GM21515 (cell line): ENCODE data around the gene DZIP1L.

Source experiments
- ATAC-seq: cut with Tn5 transposase; IDR thresholded peaks from one replicate; pipeline ENCODE4 v1.9.1; 2021; ENCODE audit not compliant: unreplicated experiment

DZIP1L gene

DNA sequence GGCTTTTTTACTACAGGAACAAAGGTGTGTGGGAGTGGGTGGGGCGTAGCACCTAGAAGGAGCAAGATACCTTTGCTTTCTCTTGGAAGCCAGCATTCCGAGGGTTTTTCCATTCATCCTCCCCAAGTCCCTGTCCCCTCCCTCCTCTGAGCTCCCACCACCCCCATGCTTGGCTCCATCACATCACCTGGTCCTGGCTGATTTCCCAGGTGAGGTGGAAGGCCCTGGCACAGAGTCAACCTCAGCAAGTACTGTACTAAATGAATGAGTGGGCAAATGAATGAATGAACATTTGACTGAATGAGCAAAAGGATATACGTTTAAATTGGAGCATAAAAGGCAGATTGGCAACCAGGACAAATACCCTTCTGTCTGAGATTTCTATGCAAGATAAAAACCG, 45.4 kb downstream of the DZIP1L start:
- ATAC-seq: no peak

DNA sequence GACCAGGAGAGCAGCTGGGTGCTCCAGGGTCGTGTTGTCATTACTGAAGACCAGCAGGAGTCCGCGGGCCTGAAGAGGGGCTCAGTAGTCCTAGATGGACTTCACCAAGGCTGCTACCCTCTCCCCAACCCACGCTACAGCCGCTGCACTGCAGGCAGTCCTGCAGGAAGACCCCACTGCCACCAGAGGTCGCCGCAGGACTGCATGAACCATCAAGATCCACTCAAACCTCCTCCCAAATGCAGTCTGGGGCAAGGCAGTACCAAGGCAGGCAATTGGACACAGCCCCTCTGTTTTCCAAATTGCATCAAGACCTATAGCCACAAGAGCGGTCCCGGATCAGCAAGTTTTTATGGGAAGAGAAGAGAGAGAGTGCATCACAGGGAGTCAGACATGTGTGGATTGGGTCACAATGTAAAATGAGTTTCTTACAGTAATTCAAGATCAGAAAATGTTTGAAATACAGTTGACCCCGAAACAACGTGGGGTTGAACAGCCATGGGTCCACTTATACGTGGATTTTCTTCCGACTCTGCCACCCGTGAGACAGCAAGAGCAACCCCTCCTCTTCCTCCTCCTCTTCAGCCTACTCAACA, 46.7 kb downstream of the DZIP1L start:
- peak; percentile 74 for ATAC-seq

DNA sequence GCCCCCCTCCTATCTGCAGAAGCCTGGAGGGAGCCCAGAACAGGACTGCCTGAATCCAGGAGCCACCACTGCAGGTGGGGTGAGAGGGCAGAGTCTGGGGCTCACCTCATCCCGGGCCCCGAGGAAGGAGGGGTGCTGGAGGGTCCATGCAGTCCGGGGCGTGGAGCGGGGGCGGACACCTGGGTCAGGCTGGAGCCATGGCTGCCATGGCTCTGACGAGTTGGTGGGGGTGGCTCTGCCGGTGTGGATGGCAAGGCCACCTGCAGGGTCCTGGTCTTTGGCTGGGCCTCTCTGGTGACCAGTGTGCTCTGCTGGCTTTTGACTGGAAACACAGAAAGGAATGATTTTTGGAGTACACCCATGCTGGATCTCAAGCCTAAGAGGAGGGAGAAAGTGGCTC, 47.4 kb downstream of the DZIP1L start:
- no peak for ATAC-seq

DNA sequence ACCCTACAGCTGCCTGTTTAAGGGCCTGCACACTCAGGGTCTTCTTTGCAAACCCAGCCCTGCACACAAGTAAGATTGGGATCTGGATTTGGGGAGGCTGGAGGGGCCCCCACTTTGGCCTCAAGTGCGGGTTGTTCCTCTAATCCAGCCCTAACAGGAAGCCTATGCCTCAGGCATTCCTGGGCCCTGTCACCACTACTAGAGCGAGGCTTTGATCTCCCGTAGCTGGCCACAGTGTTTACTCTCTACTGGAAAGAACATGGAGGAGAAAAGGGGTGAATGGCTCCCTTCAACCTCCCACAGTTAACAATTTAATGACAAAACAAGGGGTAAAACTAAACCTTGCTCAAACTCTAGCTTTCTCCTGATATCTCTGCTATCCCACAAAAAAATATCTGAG, 48.4 kb downstream of the DZIP1L start:
- no peak for ATAC-seq

DNA sequence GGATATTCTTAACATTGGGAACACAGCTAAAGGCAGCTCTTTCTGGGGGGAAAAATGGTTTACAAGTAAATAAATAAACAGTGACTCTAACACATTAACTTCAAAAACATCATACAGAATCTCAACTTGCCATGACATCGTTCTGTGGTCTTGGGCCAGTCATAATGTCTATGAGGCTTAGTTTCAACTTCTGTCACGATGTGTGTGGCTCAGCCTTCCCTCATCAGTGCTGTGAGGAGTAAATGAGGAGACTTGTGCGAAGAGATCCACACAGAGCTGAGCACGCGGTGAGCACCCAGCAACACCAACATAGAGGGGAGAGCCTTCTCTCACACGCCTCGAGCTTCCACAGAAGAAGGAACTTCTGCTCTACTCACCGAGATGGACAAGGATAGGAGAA, 49.0 kb downstream of the DZIP1L start:
- peak; percentile 74 for ATAC-seq

DNA sequence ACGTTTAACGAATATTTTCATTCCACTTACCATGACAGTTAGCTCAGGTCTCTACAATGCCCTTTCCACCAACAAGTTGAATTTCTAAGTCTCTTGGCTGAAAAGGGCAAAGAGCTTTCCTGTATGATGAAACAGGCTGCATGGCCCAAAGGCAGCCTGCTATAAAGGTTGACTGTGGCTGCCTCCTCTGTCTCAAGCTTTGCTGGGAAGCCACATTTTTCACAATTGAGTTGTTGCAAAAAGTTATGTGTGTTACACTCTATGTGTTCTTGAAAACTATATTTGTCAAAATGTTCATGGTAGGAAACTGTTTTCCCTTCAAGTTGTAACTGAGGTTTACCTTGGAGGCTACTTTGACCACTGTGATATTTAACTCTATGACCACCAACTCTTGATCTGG, 49.5 kb downstream of the DZIP1L start:
- no peak for ATAC-seq

DNA sequence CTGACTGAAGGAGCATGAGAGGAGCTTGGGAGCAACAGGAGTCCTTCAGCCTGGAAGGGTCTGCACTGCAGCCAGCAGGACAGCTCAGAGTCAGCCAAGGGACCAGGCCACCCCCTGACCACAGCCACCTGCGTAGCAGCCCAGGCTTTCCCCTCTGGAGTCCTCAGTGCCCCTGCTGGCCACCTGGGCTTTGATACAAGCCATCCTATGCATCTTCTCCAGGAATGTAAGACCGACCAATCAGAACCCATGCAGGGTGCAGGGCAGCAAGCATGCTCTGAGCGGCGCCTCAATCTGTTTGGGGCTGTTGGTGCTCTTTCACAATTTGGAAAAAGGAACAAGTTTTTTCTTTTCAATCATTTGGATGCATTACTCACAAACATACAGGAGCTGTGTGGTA, 52.0 kb downstream of the DZIP1L start:
- no peak for ATAC-seq

DNA sequence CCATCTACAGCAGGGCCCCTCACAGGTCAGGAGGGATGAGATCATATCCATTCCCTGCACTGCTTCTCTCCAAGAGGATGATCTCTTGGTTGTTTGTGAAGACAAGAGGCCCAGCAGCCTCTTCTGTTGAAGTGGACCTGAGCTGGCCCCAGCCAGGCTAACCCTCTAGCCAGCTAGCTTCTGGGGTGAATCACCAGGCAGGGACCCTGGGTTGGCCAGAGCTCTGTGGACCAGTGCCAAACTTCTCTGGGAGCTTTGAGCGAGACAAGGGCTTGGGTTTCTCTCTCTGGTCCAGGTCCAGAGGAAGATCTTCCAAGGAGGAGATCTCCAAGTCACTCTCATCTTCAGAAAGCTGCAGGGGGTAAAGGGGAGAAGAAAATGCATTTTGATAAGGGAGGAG, 52.8 kb downstream of the DZIP1L start:
- ATAC-seq: no peak

DNA sequence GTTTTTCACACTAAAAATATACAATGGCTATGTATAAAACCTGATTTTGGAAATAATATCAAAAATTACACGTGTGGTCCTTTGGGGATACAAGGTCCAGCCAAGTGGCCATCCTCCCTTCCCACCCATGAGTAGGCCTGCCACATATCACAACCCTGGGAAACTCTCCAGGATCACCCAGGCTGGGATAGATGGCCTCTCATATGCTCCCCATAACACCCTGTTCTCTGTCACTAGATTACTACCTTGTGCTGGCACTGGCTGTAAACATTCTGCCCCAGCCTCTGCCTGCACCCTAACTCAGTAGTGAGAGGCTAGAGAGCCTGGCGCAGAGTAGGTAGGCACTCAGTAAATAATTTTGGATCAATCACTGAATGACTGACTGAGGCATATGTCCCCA, 53.4 kb downstream of the DZIP1L start:
- ATAC-seq: no peak

DNA sequence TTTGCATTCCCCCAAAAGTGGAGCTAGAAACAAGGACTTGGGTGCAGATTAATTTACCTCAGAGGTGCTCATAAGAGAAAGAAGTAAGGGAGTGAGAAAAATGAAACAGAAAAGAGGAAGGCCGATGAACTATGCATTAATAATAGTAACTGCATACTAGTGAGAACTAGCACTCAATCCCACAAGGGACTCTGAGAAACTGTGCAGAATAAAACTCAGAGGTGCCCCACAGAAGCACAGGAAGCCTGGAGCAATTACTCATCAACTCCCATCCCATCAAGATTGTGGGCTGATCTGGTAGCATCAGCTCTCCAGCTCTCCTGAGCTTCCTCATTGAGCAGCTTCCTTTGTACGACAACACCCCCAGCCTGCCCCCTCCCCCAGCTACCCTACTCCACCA, 54.6 kb downstream of the DZIP1L start:
- ATAC-seq: peak; percentile 52

DNA sequence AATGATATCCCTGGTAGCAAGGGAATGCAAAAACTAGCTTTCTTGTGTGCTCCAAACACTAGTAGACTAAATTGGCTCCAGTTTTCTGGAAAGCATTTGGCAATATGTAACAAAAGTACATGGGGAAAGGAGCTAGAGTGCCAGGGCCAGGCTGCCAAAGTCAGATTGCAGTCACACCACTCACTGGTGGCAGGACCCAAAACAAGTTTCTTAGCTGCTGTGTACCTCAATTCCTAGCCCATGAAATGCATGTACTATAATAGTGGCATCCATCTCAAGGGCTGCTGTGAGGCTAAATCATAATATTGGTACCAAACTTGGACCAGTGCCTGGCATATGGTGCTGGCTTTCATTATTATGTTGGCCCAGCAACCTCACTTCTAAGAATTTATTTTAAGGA, 56.1 kb downstream of the DZIP1L start:
- ATAC-seq: no peak

DNA sequence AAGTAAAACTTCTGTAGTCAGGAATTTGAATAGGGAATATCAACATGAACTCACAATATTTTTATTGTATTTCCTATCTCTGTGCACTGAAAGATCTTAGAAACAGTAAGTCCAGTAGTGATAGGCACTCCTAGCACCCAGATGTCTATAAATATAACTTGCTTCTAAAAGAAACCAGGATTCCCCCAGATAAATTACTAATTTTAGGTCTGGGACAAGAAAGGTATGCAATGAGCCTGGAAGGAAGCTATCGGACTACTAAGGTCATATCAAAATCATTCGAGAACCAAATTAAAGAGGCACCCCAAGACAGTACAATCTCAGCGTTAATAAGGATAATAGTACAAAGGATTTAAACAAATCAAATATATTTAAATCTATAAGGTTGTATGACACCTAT, 58.0 kb downstream of the DZIP1L start:
- ATAC-seq: no peak

DNA sequence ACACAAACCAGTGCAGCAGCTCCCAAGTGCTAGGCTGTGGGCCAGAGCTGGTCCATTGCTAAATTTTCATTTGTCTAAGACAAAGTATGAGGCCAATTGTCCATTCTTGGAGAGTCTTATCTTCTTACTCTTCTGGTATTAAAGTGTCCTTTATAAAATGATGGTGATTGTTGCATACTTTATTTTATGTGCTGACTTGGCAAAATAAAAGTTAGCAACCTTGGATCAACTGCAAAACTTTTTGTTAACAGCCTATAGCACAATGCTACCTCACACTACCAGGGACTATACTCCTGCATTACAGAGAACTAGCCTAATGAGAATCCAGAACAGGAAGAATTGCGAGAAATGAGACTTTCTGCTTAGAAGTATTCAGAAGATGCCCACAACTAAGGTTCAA, 61.4 kb downstream of the DZIP1L start:
- ATAC-seq: no peak

DNA sequence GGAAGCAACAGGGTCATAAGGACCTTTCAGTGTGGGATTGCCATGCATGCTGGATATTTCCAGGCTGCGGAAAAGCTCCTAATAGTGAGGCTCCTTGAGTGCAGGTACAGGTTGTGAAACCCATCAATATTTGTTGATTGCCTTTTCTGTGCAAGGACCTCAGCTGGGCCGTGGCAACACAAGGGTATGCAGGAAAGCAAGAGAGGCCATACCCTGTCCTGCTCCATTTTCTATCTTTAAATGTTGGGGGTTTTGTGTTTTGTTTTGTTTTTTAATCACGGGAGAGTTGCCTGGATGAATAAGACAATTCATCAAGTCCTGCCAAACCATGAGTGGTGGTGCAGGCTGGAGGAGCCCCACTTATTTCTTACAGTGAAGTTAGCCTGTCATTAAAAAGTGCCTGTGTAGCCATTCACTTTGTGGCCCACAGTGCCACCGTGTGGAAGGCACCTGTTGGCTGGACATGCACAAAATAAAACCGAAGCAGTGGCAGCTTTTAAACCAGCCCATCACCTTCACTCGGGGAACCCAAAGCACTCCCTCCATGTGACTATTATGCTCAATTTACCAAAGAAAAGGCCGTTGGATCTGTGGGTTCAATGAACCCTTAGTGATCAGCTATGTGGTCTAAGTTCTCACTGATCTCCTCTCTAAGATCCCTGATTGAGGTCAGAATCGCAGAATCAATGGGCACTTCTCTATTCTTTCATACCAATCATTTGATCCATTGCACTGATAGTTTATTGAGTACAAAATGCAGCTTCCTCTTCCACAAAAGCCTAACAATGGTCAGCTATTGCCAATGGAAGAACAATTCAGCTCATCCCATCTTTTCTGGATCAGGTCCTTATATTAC, 63.2 kb downstream of the DZIP1L start:
- ATAC-seq: peak; percentile 79

DNA sequence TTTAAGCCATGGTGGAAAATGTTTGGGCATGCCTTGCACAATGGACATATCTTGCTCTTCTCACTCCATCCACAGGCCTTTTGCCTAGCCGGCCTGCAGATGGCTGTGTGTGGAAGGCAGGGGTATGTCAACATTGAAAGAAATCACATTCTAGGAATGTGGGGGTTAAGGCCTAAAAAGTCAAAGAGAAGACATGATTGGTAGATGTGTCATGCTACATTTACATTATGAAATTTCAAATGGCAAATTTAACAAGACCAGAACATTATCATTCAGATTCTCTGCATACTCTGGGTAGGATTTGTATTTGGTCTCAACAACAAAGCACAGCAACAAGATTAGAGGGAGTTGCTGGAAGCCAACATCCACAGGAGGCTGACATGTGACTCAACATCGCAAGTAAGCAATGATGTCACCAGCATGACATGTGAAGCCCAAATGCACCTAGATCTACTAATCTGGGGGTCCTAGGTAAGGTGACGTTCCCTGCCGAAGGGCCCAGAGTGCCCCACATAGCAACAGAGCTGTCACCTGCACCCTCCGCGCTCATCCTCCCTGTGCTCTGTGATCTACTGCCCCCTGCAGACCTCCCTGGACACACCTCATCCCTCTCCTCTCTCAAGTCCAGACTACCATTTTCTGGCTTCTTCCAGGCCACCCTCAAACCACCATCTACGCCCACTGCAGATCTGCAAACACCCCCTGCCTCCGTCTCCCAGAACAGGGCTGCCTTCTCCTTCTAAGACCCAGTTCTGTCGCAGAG, 66.1 kb downstream of the DZIP1L start:
- no peak for ATAC-seq

DNA sequence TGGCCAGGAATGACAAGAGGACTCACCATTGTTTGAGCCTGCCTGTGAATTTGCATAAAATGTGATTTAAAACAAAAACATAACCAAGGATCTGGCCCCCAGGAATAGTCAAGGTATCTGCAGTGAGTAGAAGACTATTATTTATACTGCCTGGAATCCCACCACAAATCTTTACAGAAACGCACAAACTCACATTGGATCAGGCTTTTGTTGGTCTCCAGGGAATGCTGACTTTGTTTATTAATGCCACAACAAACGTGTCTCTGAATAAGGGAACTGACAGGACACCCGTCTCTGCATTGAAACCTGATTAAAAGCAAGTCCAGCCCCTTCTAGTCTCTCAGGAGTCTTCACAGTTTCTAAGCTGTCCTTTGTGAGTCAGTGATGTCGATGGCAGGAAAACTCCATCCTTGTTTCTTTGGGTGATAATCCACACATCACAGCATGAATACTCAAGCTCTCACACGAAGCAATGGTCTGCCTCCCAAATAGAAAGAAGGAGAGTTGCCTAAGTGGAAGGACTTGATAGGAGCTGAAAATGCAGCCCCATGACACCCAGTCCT, 67.7 kb downstream of the DZIP1L start:
- ATAC-seq: no peak

DNA sequence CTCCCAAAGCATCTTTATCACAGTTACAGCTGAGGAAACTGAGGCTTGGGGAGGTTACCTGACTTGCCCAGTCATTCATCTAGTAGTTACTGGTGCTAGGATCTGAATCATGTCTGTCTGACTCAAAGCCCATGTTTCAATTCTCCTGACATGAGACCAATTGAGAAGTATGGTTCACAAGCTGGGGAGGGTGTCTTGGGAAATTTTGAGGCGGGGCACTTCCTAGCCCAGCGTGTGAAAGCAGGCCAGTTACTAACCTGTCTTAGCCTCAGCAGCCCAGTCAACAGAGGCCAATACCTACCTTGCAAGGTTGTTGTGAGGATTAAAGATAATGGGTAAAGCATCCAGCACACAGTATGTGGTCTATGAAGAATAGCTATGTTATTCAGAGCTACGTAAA, 68.5 kb downstream of the DZIP1L start:
- no peak for ATAC-seq

DNA sequence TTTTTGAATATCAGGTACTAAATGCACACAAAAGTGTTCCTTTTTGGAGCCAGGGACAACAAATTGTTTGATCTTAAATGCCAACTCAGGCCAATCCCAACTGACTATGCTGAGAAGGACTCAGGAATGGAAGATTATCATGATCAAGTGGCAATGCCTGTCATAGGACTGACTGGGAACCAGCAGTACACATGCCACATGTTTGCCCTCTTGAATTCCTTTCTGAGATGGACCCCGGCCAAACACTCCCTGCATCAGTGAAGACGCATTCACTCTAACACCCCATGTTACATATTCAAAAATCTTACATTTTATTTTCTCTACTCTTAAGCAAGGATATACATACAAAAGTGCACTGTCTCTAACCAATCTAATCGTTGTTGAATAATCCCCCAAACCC, 69.3 kb downstream of the DZIP1L start:
- ATAC-seq: no peak

DNA sequence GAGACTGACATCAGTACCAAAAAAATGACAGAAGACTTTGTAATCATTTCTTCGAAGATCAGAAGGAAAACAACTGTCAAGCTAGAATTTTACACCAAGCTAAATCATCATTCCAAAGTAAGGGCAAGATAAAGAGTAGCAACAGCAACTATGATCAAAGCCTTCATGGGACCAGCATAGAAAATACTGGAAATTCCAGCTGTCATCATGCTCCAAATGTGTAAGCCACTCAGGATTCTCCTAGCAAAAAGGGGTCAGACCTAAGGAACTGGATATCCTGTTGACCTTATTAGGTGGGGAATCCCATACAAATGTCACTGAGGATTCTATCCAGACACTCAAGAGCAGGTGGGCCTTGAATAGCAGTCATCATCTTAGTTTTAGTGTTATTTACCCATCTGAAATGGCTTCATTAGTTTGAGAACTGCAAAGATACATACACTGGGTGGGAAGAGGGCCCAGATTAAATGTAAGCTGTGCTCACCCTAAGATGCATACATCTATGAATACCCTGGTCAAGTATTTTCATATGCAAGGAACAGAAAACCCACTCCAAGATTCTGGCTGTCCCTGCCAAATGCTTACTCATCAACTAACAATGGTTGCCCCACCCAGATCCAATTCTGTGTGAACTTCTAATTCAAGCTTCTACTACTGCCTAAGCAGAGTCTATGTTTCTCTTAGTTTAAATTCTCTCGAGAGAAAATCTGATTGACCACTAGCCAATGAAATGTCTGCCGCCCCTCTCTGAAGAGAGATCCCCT, 72.0 kb downstream of the DZIP1L start:
- no peak for ATAC-seq

DNA sequence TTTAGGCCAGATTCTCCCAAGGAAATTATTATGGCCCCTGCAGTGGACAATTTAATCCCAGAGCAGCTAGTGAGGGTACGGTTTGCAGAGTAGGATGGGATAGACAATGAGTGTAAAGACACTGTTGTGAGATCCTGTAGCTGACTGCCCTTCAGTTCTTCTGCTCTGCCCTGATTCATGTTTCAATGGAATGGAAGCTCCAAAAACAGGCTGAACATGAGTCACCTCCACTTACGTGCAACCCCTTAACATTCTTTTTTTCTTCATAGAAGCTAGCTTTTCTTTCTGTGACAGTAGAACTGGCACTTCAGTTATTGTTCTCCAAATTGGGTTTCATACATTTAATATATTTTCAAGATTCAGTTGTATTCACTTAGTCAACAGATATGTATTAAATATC, 73.4 kb downstream of the DZIP1L start:
- no peak for ATAC-seq
